GM12865 (cell line): ENCODE measurements around the gene ESR1.
A peak's percentile ranks its signal among the peaks of the same experiment; 100 is the strongest.

Experiments used
- DNase-seq: peaks from one replicate; pipeline ENCODE4 v3.0.0; 2010; ENCODE audit warnings: low read depth
- H3K4me3 ChIP-seq: 2 replicates; pipeline ENCODE4 v1.5.1; 2011; ENCODE audit warnings: mild to moderate bottlenecking, low read depth, low read length, control low read depth
- CTCF ChIP-seq: IDR thresholded peaks from 2 replicates; pipeline ENCODE4 v1.5.1; 2011; ENCODE audit warnings: low read length, control low read depth, low read depth, inconsistent platforms; ENCODE audit not compliant: insufficient read depth; ENCODE audit errors: missing control alignments

ESR1 gene

GRCh38 chr6:152121910-152122309, 314.4 kb downstream of the ESR1 start:
- no peak overlapping the region for H3K4me3 ChIP-seq
- DNase-seq, result no peak
- TF ChIP-seq CTCF, result no peak

GRCh38 chr6:152122434-152122833, 315.0 kb downstream of the ESR1 start:
- H3K4me3 ChIP-seq, result no peak overlapping the region
- TF ChIP-seq CTCF, result no peak
- DNase-seq, result no peak

GRCh38 chr6:152123076-152123475, 315.6 kb downstream of the ESR1 start:
- DNase-seq, result no peak
- no peak overlapping the region for H3K4me3 ChIP-seq
- TF ChIP-seq CTCF, result no peak

GRCh38 chr6:152124429-152125074, 317.1 kb downstream of the ESR1 start:
- TF ChIP-seq CTCF, result peak; percentile 55
- H3K4me3 ChIP-seq, result no peak overlapping the region
- peak; percentile 56 for DNase-seq

- H3K4me3 ChIP-seq, result no peak overlapping the region
- no peak for DNase-seq
- no peak for TF ChIP-seq CTCF
These were observed 320.1 kb downstream of the ESR1 start for GRCh38 chr6:152127432-152128165.

GRCh38 chr6:152129691-152130151, 322.2 kb downstream of the ESR1 start:
- H3K4me3 ChIP-seq, result no peak overlapping the region
- no peak for DNase-seq
- TF ChIP-seq CTCF, result no peak
